HFF-Myc (cell line): ENCODE results near the gene CDH23.

ENCODE experiments used
- DNase-seq: peaks from one replicate; pipeline ENCODE4 v3.0.0-alpha.2; 2011; ENCODE audit warnings: low read depth; ENCODE audit errors: extremely low read depth
- H3K4me3 ChIP-seq: replicated peaks from 2 replicates; pipeline ENCODE4 v1.5.1; 2011; ENCODE audit warnings: low read depth, mild to moderate bottlenecking, control low read depth, low read length
- TF ChIP-seq, protein P1 (sequence below): IDR thresholded peaks from 2 replicates; pipeline ENCODE4 v1.5.1; 2012; ENCODE audit warnings: mild to moderate bottlenecking, low read depth, low read length, control low read depth; ENCODE audit errors: missing control alignments

Gene CDH23

DNA sequence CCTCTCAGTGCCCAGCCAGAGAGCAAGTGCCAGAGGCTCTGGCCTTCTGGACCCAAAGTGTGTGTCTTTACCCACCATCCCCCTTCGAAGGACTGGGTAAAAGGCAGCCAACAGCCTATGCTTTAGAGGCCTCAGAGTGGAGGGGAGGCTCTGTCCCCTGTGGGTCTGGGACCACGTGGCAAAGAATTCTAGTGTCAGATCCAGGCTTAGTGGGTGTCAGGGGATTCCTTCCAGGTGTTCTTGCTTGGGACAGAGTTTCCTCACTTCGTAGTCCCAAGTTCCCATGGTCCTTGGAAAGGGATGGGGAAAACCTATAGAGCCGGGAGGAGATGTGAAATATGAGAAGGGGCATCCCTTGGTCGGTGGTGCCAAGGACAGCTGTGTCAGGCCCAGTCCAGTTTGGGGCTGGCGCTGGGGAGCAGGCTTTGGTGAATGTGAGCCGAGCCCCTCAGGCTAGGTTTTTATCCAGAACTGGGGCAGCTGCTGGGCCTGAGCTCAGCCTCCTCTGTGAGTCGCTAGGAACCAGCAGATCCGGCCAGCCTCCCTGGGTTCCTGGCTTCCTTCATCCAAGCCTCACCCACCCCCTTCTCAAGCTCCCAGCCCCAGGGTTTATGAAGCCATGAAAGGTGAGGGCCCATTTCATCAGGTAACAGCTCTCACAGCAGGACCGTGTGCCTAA, 251.7 kb downstream of the CDH23 start:
- TF ChIP-seq, protein P1, sequence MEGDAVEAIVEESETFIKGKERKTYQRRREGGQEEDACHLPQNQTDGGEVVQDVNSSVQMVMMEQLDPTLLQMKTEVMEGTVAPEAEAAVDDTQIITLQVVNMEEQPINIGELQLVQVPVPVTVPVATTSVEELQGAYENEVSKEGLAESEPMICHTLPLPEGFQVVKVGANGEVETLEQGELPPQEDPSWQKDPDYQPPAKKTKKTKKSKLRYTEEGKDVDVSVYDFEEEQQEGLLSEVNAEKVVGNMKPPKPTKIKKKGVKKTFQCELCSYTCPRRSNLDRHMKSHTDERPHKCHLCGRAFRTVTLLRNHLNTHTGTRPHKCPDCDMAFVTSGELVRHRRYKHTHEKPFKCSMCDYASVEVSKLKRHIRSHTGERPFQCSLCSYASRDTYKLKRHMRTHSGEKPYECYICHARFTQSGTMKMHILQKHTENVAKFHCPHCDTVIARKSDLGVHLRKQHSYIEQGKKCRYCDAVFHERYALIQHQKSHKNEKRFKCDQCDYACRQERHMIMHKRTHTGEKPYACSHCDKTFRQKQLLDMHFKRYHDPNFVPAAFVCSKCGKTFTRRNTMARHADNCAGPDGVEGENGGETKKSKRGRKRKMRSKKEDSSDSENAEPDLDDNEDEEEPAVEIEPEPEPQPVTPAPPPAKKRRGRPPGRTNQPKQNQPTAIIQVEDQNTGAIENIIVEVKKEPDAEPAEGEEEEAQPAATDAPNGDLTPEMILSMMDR, result no peak
- DNase-seq, result no peak
- no peak overlapping the region for H3K4me3 ChIP-seq

DNA sequence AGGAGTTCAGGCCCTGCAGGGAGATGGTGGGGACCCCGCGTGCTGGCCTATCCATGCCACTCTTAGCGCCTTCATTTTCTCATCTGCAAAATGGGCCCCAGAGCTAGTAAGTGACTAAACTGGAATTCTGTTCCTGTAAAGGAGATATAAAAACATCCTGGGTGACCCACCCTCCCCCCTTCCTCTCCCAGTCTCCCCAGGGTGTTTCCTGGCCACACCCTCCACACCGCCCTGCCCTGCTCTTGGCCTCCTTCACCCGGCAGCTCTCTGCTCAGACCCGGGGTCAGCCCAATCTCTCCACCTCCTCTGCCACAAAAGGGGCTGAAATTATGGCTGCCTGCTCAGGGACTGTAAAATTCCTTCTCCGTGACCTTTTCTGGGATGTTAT, 252.2 kb downstream of the CDH23 start:
- TF ChIP-seq, protein P1, result no peak
- no peak overlapping the region for H3K4me3 ChIP-seq
- DNase-seq, result no peak

DNA sequence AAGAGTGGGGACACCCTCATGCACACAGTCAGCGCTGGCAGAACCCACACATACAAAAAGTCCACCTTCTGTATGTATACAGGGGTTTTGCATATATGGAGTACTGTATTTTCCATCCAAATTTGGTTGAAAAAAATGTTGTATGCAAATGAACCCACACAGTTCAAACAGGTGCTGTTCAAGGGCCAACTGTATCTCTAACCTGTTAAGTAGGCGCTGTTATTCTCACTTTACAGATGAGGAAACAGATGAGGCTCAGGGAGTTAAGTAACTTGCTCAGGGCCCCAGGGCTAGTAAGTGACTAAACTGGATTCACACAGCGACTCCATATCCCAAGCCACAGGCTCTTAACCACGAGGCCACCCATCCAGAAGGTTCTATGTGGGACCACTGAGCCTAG, 252.9 kb downstream of the CDH23 start:
- H3K4me3 ChIP-seq, result no peak overlapping the region
- no peak for DNase-seq
- TF ChIP-seq, protein P1, result no peak

DNA sequence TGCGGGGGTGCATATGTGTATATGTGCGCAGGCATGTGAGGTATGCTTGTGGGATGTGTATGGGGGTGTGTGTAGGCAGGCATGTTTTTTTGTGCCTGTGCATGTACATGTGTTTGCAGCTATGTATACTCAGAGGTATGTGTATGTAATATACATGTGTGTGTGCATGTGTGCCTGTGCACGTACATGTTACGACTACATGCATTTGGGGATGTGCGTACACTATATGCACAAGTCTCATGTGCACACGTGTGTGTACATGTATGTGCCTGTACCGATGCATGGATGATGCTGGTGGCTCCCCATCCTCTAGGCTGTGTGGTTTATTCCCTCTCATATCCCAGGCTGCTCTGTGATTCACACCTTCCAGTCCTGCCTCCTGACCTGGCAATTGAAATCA, 253.7 kb downstream of the CDH23 start:
- no peak for DNase-seq
- TF ChIP-seq, protein P1, result no peak
- no peak overlapping the region for H3K4me3 ChIP-seq

DNA sequence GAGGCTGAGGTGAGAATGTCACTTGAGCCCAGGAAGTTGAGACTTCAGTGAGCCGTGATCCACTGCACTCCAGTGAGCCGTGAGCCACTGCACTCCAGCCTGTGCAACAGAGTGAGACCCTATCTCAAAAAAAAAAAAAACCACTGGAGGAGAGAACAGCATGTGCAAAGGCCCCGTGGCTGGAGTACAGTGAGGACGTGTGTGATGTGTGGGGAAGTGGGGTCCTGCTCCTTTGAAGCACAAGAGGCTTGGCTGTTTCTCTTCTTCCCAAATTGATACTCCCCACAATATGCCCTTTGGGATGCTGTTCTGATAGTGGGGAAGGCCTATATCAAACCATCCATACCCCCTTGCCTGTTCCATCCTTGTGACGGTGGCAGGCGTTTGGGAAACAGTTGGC, 254.7 kb downstream of the CDH23 start:
- no peak for DNase-seq
- TF ChIP-seq, protein P1, result no peak
- H3K4me3 ChIP-seq, result no peak overlapping the region

DNA sequence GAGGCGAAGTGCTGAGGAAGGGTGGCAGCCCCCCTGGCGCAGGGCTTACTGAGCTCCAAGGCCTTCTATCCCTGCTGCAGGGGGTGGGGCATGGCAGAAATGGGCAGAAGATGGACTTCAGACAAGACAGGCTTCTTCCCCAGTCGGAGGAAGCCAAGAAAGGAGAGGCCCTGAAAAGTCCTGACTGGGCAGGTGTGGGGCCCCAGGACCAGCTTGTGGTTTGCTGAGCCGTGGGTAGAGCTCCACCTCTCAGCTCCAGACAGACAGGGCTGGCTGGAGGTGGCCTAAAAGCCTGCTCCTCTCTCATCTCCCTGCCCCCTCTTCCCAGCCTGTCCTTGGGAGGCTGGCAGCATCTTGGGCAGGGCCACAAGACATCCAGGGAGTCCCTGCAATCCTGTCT, 255.2 kb downstream of the CDH23 start:
- no peak overlapping the region for H3K4me3 ChIP-seq
- no peak for DNase-seq
- TF ChIP-seq, protein P1, result no peak

DNA sequence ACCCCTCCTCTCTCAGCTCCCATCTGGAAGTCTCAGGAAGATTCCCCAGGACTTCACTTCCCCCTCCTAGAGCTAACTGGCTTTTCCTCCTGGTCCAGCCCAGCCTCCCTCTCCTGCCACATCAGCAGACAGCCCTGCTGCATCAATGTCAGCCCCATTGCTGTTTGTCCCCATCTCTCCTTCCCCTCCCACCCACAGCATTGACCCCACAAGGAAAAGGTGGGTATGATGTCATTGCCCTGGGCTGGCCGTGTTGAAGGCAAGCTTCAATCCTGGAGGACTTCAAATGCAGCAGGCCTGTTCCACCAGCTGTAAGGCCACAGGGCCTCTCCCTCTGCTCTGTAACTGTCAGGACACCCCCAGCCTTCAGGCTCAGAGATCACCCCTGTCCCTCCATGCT, 256.3 kb downstream of the CDH23 start:
- TF ChIP-seq, protein P1, result no peak
- H3K4me3 ChIP-seq, result no peak overlapping the region
- DNase-seq, result no peak
